GM18499 (cell line): Measurements from ENCODE around the gene CSNK1A1.
"Not testable (repeated sequence)": the region's sequence is repeated elsewhere in the genome, so short reads cannot be mapped to it uniquely, and the experiment has no call there.

Source experiments
- ATAC-seq: cut with Tn5 transposase; IDR thresholded peaks from one replicate; pipeline ENCODE4 v1.9.1; 2021; ENCODE audit warnings: moderate number of reproducible peaks; ENCODE audit not compliant: insufficient read depth, unreplicated experiment

CSNK1A1 gene

DNA sequence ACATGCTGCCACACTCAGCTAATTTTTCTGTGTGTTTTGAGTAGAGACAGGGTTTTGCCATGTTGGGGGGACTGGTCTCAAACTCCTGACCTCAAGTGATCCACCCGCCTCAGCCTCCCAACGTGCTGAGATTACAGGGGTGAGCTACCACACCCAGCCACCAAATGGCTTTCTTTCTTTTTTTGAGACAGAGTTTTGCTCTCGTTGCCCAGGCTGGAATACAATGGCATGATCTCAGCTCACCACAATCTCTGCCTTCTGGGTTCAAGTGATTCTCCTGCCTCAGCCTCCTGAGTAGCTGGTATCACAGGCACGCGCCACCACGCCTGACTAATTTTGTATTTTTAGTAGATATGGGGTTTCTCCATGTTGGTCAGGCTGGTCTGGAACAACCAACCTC lies 15.5 kb downstream of the CSNK1A1 start:
- ATAC-seq = not testable (repeated sequence)

GRCh38 chr5:149532413-149532812 lies 18.8 kb downstream of the CSNK1A1 start:
- ATAC-seq = no peak

DNA sequence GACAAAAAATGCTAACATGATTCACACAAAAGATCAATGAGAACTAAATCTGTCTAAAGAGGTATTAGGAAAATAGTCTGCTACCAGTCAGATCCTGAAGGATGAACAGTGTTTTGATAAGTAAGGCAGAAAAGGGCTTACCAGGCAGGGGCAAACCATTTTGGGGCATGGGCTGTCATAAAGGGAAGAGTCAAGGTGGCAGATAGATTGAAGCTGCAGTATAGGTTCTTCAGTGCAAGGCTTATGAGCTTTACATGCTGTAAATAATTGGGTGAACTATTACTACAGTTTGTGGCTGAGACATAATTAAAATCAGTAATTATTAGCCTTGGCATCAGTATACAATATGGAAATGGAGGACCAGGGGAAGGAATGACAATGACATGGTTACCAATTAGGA lies 21.8 kb downstream of the CSNK1A1 start:
- ATAC-seq = no peak

DNA sequence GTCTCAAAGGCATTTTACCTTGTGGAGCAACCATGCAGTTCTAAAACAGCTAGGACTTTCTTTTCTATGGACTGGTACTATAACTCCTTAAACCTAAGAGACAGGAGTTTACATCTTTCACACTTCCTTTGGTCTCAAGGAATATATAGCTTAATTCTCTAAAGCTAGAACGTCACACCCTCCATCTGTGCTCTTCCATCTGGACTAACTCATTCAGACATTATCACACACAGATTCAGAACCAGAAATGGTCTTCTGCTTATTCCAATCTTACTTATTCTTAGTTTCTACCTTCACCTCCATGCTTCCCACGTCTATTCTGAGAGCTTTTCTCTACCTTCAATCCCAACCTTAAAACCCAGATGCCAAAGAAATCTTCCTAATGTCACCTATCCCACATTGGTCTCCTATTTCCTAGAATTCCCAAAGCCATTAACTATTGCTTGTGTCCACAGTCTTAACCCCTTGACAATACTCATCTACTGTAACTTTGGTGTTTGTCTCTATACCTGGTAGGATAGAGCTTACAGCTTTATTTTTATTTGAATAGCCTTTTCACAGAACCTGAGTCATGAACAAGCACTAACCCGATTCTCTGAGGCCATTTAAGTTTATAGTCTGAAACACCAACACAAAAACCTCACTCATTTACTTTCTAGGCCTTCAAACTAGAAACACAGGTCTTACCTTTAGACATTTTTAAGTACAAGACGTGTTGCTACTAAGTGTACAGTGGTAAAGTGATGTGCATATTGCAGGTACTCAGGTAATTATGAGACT lies 22.8 kb downstream of the CSNK1A1 start:
- no peak for ATAC-seq

DNA sequence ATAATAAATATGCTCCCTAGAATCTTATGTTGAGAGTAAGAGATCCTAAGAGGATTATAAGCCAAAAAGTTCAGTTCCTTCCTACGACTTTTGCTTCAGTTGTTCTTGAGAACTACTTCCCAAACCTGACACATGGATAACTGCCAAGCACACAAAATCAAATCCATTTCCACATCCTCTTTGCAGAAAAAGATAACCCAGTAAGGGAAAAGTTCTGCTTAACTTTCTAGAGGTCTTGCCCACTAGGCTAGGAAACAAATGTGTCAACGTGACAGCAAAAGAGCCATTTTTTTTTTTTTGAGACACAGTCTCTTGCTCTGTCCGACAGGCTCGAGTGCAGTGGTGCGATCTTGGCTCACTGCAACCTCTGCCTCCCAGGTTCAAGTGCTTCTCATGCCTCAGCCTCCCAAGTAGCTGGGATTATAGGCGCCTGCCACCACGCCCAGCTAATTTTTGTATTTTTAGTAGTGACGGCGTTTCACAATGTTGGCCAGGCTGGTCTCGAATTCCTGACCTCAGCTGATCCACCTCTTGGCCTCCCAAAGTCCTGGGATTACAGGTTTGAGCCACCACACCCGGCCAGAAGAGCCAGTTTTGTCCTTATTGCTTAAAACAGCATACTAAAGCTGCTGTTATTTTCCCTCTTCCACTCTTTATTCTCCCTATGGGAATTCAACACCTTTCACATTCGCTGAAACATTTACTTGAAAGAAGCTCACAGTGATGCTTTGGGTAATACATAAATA lies 24.2 kb downstream of the CSNK1A1 start:
- ATAC-seq = no peak

DNA sequence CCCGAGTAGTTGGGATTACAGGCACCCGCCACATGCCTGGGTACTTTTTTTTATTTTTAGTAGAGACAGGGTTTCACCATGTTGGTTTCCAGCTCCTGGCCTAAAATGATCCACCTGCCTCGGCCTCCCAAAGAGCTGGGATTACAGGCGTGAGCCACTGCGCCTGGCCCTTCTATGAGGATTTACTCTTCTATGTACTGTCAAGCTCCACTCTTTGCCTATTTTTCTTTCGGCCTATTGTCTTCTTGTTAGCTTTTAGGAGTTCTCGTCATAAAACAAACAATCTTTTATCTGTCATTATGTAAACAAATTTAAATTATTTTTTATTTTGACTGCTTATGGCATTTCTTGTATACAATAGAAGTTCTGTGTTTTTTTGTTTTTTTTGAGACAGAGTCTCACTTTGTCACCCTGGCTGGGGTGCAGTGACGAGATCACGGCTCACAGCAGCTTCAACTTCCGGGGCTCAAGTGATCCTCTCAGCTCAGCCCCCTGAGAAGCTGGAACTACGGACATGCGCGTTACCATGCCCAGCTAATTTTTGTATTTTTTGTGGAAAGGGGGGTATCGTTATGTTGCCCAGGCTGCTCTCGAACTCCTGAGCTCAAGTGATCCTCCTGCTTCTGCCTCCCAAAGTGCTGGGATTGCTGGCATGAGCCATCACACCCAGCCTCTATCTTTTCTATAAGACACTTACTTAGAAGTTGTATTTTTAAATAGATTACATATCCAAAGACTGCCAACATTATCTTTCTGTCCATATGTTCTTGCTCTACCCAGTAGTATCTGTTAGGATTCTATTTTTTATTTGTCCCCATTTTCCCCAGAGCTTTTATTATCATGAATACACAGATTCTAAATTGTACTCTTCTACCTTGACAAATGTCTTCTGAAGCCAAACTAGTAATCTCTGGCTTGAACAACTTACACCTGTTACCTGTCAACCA lies 29.2 kb downstream of the CSNK1A1 start:
- ATAC-seq = no peak

DNA sequence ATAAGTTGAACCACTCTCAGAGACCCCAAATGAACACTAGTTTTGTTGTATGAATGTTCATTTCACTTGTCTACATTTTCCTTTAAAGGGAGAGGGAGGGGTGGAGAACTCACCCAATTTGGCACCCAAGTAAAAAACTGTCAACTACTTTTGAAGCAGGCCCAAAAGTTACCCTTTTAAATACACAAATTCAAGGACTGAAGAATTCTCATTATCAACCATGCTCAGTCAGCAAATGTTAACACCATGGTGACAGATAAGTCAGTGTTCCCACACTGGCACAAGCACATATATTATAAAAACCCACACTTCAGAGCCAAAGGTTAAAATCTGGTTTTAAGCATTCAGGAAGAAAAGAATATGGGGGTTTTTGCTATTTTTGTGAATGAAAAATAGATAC lies 31.6 kb downstream of the CSNK1A1 start:
- no peak for ATAC-seq

DNA sequence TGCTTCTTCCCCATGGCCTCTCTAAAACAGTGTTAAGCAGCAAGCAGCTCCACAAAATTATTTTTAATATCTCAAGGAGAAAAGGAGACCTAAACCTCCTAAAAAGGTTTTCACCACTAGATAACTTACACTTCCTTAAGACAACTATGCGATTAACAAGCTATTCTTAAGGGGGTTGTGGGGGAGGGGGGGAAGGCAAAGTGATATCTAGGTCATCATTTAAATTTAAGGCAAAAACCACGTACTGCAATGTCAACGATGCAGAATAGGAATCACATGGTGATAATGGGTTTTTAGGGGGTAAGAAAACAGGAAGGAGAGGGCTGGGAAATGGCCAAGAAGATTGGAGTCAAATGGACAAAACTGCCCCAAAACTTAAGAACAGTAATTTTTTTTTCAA lies 32.6 kb downstream of the CSNK1A1 start:
- ATAC-seq = no peak

- ATAC-seq = no peak
Measured at GRCh38 chr5:149517461-149518122, 33.6 kb downstream of the CSNK1A1 start.

DNA sequence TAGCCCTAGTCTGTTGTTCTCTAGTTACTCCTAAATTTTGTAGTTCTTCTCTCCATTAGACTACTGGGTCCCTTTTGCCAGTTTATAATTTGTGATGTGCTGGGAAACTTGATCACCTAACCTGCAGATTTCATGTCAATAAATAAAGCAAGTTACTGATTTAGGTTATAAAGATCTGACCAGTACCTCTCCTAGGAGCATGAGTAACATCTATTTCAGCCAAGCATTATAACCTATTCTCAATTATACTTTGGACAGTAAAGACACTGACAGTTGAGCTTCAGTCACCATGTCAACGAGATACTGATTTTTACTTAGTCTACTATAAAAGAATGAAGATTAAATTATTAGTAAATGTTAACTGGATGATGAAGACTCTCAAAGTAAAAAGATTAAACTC lies 36.7 kb downstream of the CSNK1A1 start:
- ATAC-seq = no peak

DNA sequence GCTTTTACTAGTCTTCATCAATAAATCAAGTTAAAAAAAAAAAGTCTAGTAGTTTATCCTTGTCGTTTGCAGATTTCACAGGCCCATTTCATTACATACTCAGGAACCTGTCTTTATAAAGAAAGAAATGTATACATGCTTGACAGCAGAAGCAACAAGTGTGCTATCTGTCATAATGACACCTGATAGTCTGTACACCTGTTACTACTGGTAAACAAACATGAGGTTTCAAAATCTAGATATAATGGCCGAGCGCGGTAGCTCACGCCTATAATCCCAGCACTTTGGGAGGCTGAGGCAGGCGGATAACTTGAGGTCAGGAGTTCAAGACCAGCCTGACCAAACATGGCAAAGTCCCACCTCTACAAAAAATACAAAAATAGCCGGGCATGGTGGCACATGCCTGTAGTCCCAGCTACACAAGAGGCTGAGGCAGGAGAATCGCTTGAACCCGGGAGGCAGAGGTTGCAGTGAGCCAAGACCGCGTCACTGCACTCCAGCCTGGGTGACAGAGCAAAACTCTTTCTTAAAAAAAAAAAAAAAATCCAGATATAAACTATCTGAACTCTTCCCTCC lies 37.8 kb downstream of the CSNK1A1 start:
- ATAC-seq = not testable (repeated sequence)

GRCh38 chr5:149510136-149510535 lies 41.1 kb downstream of the CSNK1A1 start:
- ATAC-seq = no peak

GRCh38 chr5:149504677-149505076 lies 46.6 kb downstream of the CSNK1A1 start:
- no peak for ATAC-seq

DNA sequence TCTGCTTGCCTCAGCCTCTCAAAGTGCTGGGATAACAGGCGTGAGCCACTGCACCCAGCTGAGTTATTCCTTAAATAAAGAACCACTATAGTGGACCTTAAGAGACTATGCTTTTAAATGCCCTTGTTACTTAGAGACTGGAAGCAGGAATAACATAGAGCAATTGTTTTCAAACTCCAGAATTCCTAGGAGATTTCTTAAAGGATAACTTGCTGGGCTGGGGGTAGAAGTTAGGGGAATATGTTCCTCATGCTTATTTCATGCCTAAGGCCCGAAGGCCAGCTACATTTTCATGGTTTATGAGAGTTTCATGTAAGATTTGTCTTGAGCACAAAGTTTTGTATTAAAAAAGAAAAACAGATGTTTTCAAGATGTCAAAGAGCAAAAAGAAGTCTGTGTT lies 48.2 kb downstream of the CSNK1A1 start:
- ATAC-seq = no peak

GRCh38 chr5:149500922-149501582 lies 50.2 kb downstream of the CSNK1A1 start:
- no peak for ATAC-seq

- no peak for ATAC-seq
Measured at GRCh38 chr5:149498724-149499336, 52.4 kb downstream of the CSNK1A1 start.

- no peak for ATAC-seq
Measured at GRCh38 chr5:149497357-149497756, 53.9 kb downstream of the CSNK1A1 start.

- ATAC-seq = no peak
Measured at GRCh38 chr5:149496917-149497316, 54.3 kb downstream of the CSNK1A1 start.

DNA sequence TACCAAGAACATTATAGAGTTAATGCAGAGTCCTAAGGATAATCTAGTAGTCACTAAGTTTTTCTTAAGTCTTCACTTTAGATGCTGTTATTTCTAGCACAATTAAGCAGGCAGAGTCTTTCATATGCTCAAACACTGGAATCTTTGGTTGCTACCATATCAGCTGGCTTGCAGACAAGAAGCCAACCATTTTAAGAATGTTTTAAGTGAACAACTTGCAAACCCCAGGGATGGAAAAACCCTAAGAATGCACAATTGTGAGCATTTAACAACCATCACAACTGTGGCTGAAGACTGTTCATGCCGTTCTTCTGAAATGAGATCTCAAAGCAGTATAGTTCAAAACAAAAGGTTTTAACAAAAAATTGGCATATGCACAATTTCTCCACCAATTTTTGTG lies 55.1 kb downstream of the CSNK1A1 start:
- no peak for ATAC-seq
